MM.1S (cell line): ENCODE results near the gene PDXK.

Source experiments
- DNase-seq: peaks from one replicate; pipeline ENCODE4 v3.0.0-alpha.2; 2015
- H2AFZ ChIP-seq: fragments of 300-600 bp; sonication (generic); 2 replicates; pipeline ENCODE4 v1.6.0; 2016; ENCODE audit warnings: antibody characterized with exemption, low read length
- H3F3A ChIP-seq: fragments of 300-600 bp; sonication (generic); 2 replicates; pipeline ENCODE4 v1.6.1; 2016; ENCODE audit warnings: mild to moderate bottlenecking, antibody characterized with exemption, low read length, moderate library complexity, mixed read lengths; ENCODE audit not compliant: insufficient read depth
- H3K27ac ChIP-seq: fragments of 300-600 bp; sonication (generic); 2 replicates; pipeline ENCODE4 v1.5.1; 2016; ENCODE audit warnings: mild to moderate bottlenecking, low read length
- H3K27me3 ChIP-seq: fragments of 300-600 bp; sonication (generic); replicated peaks from 2 replicates; pipeline ENCODE4 v1.6.0; 2016; ENCODE audit warnings: low read length; ENCODE audit not compliant: insufficient read depth
- H3K36me3 ChIP-seq: fragments of 300-600 bp; sonication (generic); replicated peaks from 2 replicates; pipeline ENCODE4 v1.6.1; 2016; ENCODE audit warnings: mild to moderate bottlenecking, low read length, mixed read lengths; ENCODE audit not compliant: insufficient read depth
- H3K4me1 ChIP-seq: fragments of 300-600 bp; sonication (generic); 2 replicates; pipeline ENCODE4 v1.6.1; 2016; ENCODE audit warnings: low read length, mixed read lengths
- H3K4me2 ChIP-seq: fragments of 300-600 bp; sonication (generic); 2 replicates; pipeline ENCODE4 v1.6.0; 2016; ENCODE audit warnings: low read depth, low read length
- H3K4me3 ChIP-seq: fragments of 300-600 bp; sonication (generic); 2 replicates; pipeline ENCODE4 v1.5.1; 2016; ENCODE audit warnings: low read length, mixed read lengths
- H3K79me2 ChIP-seq: fragments of 300-600 bp; sonication (generic); 2 replicates; pipeline ENCODE4 v1.6.1; 2016; ENCODE audit warnings: mixed run types, low read length, mixed read lengths
- H3K9ac ChIP-seq: fragments of 300-600 bp; sonication (generic); 2 replicates; pipeline ENCODE4 v1.6.1; 2016; ENCODE audit warnings: low read length, mixed read lengths
- H3K9me2 ChIP-seq: fragments of 300-600 bp; sonication (generic); replicated peaks from 2 replicates; pipeline ENCODE4 v1.6.1; 2016; ENCODE audit warnings: mild to moderate bottlenecking, low read length, mixed read lengths; ENCODE audit not compliant: insufficient read depth
- H3K9me3 ChIP-seq: fragments of 300-600 bp; sonication (generic); replicated peaks from 2 replicates; pipeline ENCODE4 v1.6.1; 2016; ENCODE audit warnings: mild to moderate bottlenecking, low read length, mixed read lengths; ENCODE audit not compliant: insufficient read depth
- H4K20me1 ChIP-seq: fragments of 300-600 bp; sonication (generic); 2 replicates; pipeline ENCODE4 v1.6.1; 2016; ENCODE audit warnings: mild to moderate bottlenecking, low read length, moderate library complexity, mixed read lengths; ENCODE audit not compliant: insufficient read depth
- EZH2 ChIP-seq: fragments of 300-600 bp; sonication (generic); optimal IDR thresholded peaks from 2 replicates; pipeline ENCODE3; 2017; ENCODE audit warnings: low read depth, mild to moderate bottlenecking, antibody characterized with exemption, low read length, mixed read lengths
- EZH2phosphoT487 ChIP-seq: fragments of 300-600 bp; sonication (generic); IDR thresholded peaks from 2 replicates; pipeline ENCODE4 v1.6.1; 2018; ENCODE audit warnings: antibody characterized with exemption, low read length
- TF ChIP-seq, protein P1 (sequence below): fragments of 300-600 bp; sonication (generic); IDR thresholded peaks from 2 replicates; pipeline ENCODE4 v1.5.1; 2016; ENCODE audit warnings: antibody characterized with exemption, low read length, mixed read lengths

Gene PDXK

DNA sequence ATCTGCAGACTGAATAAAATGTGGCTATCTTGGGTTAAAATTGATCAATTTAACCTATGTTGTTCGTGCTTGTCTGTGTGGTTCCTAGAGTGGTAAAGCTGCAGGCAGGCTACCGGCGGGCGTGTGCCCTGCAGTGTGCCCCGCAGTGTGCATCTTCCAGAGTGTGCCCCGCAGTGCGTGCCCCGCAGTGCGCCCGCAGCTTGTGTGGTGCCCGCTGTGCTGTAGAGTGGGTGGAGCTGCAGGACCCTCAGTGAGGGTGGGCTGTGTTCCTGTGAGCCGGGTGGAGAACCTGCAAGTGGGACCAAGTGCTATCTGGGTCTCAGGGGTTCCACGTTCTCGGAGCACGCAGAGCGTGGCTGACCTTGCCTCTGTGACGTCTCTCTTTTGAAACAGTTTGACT lies 81.2 kb downstream of the PDXK start:
- Histone ChIP-seq H4K20me1 (no peaks in the 10 kb centered on the region), H3K79me2 (peaks cover 77% of the 10 kb centered on the region), H3K27ac (no peak overlapping the region), H3K9me2 (no peaks in the 10 kb centered on the region), H3K4me1 (no peaks in the 10 kb centered on the region), H3K9ac (no peak overlapping the region), H3K9me3 (no peaks in the 10 kb centered on the region), H3K27me3 (no peaks in the 10 kb centered on the region), H3K36me3 (peaks cover 42% of the 10 kb centered on the region), H3K4me2 (no peak overlapping the region), H3K4me3 (no peak overlapping the region), H3F3A (no peaks in the 10 kb centered on the region), H2AFZ (no peak overlapping the region)
- no peak for DNase-seq
- no peak for TF ChIP-seq EZH2phosphoT487
- TF ChIP-seq EZH2 = no peak

DNA sequence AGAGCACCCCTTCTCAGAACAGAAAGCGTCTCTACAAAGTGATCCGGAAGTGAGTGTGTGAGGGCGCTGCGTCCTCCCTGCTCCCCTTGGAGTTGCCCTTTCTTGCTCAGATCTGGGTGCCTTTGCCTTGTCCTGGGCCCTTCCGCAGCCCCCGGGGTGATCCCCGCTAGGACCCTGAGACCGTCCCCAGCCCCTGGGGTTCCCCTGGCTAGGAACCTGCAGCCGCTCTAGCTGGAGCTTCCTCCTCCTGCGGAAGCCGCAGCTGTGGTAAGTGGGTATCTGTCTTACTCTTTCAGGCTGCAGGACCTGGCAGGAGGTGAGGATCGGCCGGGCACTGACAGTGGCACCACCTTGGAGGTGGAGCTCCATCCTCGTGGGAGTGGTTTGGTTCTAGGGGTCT lies 81.6 kb downstream of the PDXK start:
- no peak overlapping the region for H2AFZ ChIP-seq
- no peak overlapping the region for H3K9ac ChIP-seq
- peaks cover 3% of the 10 kb centered on the region; the same call in 1 of the 2 replicates for H3F3A ChIP-seq
- H3K9me2 ChIP-seq = no peaks in the 10 kb centered on the region
- H4K20me1 ChIP-seq = no peaks in the 10 kb centered on the region
- H3K4me3 ChIP-seq = no peak overlapping the region
- no peak overlapping the region for H3K27ac ChIP-seq
- peaks cover 72% of the 10 kb centered on the region for H3K79me2 ChIP-seq
- peaks cover 38% of the 10 kb centered on the region for H3K36me3 ChIP-seq
- H3K4me2 ChIP-seq = no peak overlapping the region
- no peaks in the 10 kb centered on the region for H3K9me3 ChIP-seq
- no peaks in the 10 kb centered on the region for H3K27me3 ChIP-seq
- DNase-seq = no peak
- TF ChIP-seq EZH2phosphoT487 (no peak), EZH2 (no peak)
- TF ChIP-seq, protein P1, sequence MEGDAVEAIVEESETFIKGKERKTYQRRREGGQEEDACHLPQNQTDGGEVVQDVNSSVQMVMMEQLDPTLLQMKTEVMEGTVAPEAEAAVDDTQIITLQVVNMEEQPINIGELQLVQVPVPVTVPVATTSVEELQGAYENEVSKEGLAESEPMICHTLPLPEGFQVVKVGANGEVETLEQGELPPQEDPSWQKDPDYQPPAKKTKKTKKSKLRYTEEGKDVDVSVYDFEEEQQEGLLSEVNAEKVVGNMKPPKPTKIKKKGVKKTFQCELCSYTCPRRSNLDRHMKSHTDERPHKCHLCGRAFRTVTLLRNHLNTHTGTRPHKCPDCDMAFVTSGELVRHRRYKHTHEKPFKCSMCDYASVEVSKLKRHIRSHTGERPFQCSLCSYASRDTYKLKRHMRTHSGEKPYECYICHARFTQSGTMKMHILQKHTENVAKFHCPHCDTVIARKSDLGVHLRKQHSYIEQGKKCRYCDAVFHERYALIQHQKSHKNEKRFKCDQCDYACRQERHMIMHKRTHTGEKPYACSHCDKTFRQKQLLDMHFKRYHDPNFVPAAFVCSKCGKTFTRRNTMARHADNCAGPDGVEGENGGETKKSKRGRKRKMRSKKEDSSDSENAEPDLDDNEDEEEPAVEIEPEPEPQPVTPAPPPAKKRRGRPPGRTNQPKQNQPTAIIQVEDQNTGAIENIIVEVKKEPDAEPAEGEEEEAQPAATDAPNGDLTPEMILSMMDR = no peak
- H3K4me1 ChIP-seq = no peaks in the 10 kb centered on the region

DNA sequence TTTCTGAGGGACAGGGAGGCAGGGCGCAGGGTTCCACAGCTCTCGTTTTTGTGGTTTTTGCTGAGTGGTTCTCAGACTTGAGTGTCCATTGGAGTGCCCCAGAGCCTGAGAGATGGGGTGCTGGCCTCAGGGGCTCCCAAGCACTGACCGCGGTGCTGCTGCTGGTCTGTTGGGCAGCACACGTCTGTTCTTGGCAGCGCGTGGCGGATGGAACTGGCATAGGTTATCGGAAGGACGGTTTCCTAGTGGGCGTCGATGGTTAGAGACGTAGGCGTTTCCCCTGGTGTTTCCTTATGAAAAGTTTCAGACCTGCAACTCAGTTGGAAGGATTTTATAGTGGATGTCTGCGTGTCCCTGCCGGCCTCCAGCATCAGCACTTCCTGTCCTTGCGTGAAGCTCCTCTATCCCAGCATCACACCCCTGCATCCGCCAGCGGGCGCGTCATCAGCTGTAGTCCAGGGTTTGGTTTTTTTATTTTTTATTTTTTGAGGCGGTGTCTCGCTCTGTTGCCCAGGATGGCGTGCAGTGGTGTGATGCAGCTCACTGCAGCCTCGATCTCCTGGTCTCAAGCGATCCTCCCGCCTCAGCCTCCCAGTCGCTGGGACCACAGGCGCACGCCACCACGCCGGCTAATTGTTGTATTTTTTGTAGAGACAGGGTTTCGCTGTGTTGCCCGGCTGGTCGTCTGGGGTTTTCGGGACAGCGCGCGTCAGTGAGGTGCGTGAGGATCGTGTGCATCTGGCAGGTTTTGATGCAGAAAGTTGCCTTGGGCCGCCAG lies 82.3 kb downstream of the PDXK start:
- peaks cover 4% of the 10 kb centered on the region; the same call in 1 of the 2 replicates for H3F3A ChIP-seq
- no peaks in the 10 kb centered on the region for H4K20me1 ChIP-seq
- no peak overlapping the region for H3K4me2 ChIP-seq
- no peak overlapping the region for H2AFZ ChIP-seq
- peaks cover 66% of the 10 kb centered on the region for H3K79me2 ChIP-seq
- H3K27me3 ChIP-seq = no peaks in the 10 kb centered on the region
- H3K36me3 ChIP-seq = peaks cover 32% of the 10 kb centered on the region
- H3K9me2 ChIP-seq = no peaks in the 10 kb centered on the region
- no peak for DNase-seq
- H3K27ac ChIP-seq = no peak overlapping the region
- no peak for TF ChIP-seq EZH2phosphoT487
- TF ChIP-seq EZH2 = no peak
- TF ChIP-seq, protein P1 = no peak
- H3K9me3 ChIP-seq = no peaks in the 10 kb centered on the region
- no peak overlapping the region for H3K4me3 ChIP-seq
- H3K9ac ChIP-seq = no peak overlapping the region
- no peaks in the 10 kb centered on the region for H3K4me1 ChIP-seq

DNA sequence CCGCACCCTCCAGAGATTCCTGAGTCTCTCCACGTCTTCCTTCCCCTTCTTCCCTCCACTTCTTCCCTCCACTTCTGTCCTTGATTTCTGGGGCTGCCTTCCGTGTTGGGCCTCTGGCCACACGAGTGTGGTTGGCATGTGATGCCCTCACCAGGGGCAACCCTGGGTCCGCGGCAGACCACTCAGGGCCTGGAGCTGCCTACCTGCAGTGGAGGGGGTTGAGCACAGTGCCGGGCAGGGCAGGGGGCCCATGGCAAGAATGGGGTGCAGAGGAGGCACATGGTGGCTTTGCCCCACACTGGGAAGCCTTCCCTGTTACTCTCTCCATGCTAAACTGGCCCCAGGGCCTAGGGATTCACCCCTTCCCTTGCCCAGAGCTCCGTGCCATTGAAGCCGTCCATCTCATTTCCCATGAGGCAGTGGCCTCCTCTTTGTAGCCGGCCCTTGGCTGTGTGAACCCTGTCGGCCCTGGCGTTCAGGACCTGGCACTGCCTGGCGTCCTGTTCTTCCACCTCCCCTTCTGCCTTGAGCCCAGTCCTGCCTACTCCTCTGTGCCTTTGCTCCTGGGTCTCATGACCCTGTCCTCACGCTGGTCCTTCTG lies 83.9 kb downstream of the PDXK start:
- no peaks in the 10 kb centered on the region for H3K9me2 ChIP-seq
- peaks cover 51% of the 10 kb centered on the region for H3K79me2 ChIP-seq
- H3F3A ChIP-seq = peaks cover 4% of the 10 kb centered on the region; the same call in 1 of the 2 replicates
- DNase-seq = no peak
- H3K9ac ChIP-seq = no peak overlapping the region
- H3K9me3 ChIP-seq = no peaks in the 10 kb centered on the region
- no peaks in the 10 kb centered on the region for H4K20me1 ChIP-seq
- TF ChIP-seq, protein P1 = no peak
- TF ChIP-seq EZH2 = no peak
- no peak for TF ChIP-seq EZH2phosphoT487
- no peak overlapping the region for H2AFZ ChIP-seq
- H3K27ac ChIP-seq = no peak overlapping the region
- no peak overlapping the region for H3K4me3 ChIP-seq
- no peaks in the 10 kb centered on the region for H3K27me3 ChIP-seq
- no peak overlapping the region for H3K4me2 ChIP-seq
- H3K36me3 ChIP-seq = peaks cover 26% of the 10 kb centered on the region
- no peaks in the 10 kb centered on the region for H3K4me1 ChIP-seq
